ENCODE results near the gene RAPGEF4. TPM values are rescaled to one million over a fixed set of nuclear protein-coding genes. Genes with fewer than 3 reads are reported as not detected.

Gene RAPGEF4
- total RNA-seq, 4 donors from 2014 or later: 2.5 to 7.9 (median 4.6) TPM

GRCh38 chr2:172901913-172902312, 166.3 kb downstream of the RAPGEF4 start:
- 86 to 87% methylated on average over 3 to 4 of the region's 4 CpGs for WGBS, 2 donors (ENCODE audit: low coverage in 1 of 2)
- no peak overlapping the region for H3K4me3 ChIP-seq
- no peak overlapping the region for H3K27ac ChIP-seq
- no peaks in the 10 kb centered on the region for H3K36me3 ChIP-seq
- H3K4me1 ChIP-seq: peaks cover 0 to 4% (median 0%) of the 10 kb centered on the region in 3 donors
- ATAC-seq: no peak
- TF ChIP-seq EP300 (IDR thresholded peaks at IDR 0.05) (no peak), CTCF (IDR thresholded peaks at IDR 0.05) (no peak), POLR2AphosphoS5 (IDR thresholded peaks at IDR 0.05) (no peak), POLR2A (IDR thresholded peaks at IDR 0.05) (no peak)
- no peaks in the 10 kb centered on the region for H3K9me3 ChIP-seq
- no peaks in the 10 kb centered on the region for H3K27me3 ChIP-seq

DNA sequence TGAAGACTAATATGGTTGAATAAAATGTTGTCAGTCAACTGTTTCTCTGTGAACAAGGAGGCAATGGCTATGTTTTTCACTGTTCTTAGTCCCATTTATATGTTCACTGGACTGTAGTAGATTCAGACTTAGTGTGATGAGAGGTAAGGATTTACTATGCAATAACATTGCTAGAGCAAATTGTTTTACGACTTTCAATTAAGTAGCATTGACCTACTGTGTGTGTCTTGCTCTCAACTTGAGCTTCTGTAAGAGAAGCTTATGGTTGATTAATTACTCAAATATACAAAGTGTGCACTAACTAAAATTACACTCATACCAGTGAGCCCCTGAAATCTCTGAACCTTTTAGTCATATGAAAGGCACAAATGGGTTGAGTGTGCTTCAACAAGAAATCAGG, 168.6 kb downstream of the RAPGEF4 start:
- Histone ChIP-seq H3K9me3 (no peaks in the 10 kb centered on the region), H3K27ac (no peak overlapping the region), H3K27me3 (no peaks in the 10 kb centered on the region), H3K36me3 (no peaks in the 10 kb centered on the region), H3K4me3 (no peak overlapping the region), H3K4me1 (peaks cover 0 to 4% (median 0%) of the 10 kb centered on the region in 3 donors)
- no peak for ATAC-seq
- WGBS, 2 donors (ENCODE audit: low coverage in 1 of 2): 80 to 90% methylated on average over 1 of the region's 1 CpG
- TF ChIP-seq EP300 (IDR thresholded peaks at IDR 0.05) (no peak), POLR2A (IDR thresholded peaks at IDR 0.05) (no peak), POLR2AphosphoS5 (IDR thresholded peaks at IDR 0.05) (no peak), CTCF (IDR thresholded peaks at IDR 0.05) (no peak)

DNA sequence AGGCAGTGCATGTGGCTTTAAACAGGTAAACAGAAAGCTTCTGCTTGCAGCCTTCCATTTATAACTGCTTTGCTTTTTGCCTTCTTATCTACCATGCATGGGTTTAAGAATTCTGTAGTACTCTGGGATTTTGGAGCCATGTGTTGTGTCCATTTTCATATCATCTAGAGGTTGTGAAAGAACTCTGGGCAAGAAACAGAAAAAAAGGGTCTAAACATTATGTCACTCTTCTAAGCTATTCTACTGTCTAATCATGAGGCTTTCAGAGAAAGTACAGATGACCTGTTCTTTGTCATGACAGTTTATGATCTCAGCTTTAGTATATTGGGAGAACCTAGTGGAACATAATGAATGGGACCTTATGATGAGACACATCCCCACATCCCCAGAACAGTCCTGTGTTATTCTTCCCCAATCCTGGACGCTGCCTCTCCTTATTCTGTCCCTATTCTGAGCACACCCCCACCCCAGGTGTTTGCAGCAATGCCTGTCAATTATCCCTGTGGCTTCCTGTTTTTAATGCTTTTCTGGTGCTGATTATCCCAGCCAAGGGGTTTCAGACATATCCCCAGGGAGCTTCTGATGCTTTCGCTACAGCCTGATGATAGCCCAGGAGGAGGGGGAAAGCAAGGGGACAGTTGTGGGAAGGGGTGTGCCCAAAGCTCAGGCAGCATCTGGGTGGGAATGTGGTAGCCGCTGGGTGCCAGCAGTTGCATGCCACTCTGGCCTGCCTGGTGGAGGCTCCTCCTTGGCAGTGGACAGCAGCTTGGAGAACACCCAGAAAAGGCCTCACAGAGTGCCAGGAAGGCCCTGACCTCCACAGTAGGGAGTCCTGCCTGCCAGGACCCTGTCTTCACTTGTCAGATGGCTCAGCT, 170.5 kb downstream of the RAPGEF4 start:
- H3K4me3 ChIP-seq: no peak overlapping the region
- no peak for TF ChIP-seq POLR2AphosphoS5 (IDR thresholded peaks at IDR 0.05)
- TF ChIP-seq EP300 (IDR thresholded peaks at IDR 0.05): no peak
- TF ChIP-seq CTCF (IDR thresholded peaks at IDR 0.05): no peak
- no peak for TF ChIP-seq POLR2A (IDR thresholded peaks at IDR 0.05)
- no peaks in the 10 kb centered on the region for H3K36me3 ChIP-seq
- no peak for ATAC-seq
- H3K27me3 ChIP-seq: no peaks in the 10 kb centered on the region
- WGBS, 2 donors (ENCODE audit: low coverage in 1 of 2): 71 to 86% methylated on average over 1 of the region's 3 CpGs
- H3K9me3 ChIP-seq: no peaks in the 10 kb centered on the region
- H3K27ac ChIP-seq: no peak overlapping the region
- H3K4me1 ChIP-seq: peaks cover 0 to 4% (median 0%) of the 10 kb centered on the region in 3 donors

DNA sequence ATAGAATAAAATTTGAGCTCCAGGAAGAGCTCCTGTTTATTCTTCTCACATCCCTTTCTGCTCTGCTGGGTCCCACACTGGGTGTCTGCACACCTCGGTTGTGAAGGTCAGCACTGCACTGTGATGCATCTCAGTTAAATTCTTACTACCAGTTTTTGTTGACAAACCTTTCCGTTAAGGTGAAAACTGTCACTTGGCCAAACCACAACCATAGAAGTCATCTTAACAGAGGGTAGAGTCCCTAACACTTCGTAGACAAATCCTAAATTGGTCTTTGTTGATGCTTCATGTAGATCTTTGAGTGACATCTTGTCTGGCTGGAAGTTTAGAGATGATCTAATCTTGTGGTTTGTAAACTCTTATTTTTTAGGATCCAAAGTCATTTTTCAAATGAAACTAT, 172.6 kb downstream of the RAPGEF4 start:
- Histone ChIP-seq H3K4me1 (peaks cover 0 to 4% (median 0%) of the 10 kb centered on the region in 3 donors), H3K4me3 (no peak overlapping the region), H3K27ac (no peak overlapping the region), H3K27me3 (no peaks in the 10 kb centered on the region), H3K36me3 (no peaks in the 10 kb centered on the region), H3K9me3 (no peaks in the 10 kb centered on the region)
- no peak for TF ChIP-seq POLR2AphosphoS5 (IDR thresholded peaks at IDR 0.05)
- TF ChIP-seq CTCF (IDR thresholded peaks at IDR 0.05): no peak
- no peak for TF ChIP-seq EP300 (IDR thresholded peaks at IDR 0.05)
- no peak for TF ChIP-seq POLR2A (IDR thresholded peaks at IDR 0.05)
- WGBS, 2 donors (ENCODE audit: low coverage in 1 of 2): 64 to 86% methylated on average over 3 of the region's 3 CpGs
- no peak for ATAC-seq

DNA sequence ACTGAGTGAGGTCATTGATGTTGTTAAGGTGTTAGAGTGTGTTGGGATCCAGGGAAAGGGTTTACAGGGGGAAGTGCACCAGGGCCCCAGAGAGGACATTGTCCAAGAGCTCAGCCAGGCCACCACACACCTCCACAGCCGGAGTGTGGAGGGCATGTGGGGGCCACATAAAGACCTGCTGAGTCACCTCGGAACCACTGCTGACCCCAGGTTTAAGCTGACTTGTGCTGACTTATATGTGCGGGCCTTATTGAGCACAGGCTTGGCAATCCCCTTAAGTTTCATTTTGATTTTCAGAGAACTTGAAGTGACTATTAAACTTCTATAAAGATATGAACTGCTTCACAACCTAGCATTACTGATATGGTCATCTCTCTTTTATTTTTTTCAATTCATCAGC, 173.8 kb downstream of the RAPGEF4 start:
- no peak for ATAC-seq
- no peak for TF ChIP-seq EP300 (IDR thresholded peaks at IDR 0.05)
- TF ChIP-seq POLR2A (IDR thresholded peaks at IDR 0.05): no peak
- no peak for TF ChIP-seq CTCF (IDR thresholded peaks at IDR 0.05)
- no peak for TF ChIP-seq POLR2AphosphoS5 (IDR thresholded peaks at IDR 0.05)
- H3K9me3 ChIP-seq: no peaks in the 10 kb centered on the region
- WGBS, 2 donors (ENCODE audit: low coverage in 1 of 2): 85 to 94% methylated on average over 3 of the region's 3 CpGs
- peaks cover 0 to 4% (median 0%) of the 10 kb centered on the region in 3 donors for H3K4me1 ChIP-seq
- H3K27me3 ChIP-seq: no peaks in the 10 kb centered on the region
- no peaks in the 10 kb centered on the region for H3K36me3 ChIP-seq
- no peak overlapping the region for H3K4me3 ChIP-seq
- no peak overlapping the region for H3K27ac ChIP-seq

Data from gastroesophageal sphincter (tissue), 4 donors.